IPS-15b (cell line): Measurements from ENCODE around the gene FHDC1.

ENCODE experiments used
- H3K27me3 ChIP-seq: one replicate; pipeline ENCODE4 v1.6.1; 2013; ENCODE audit warnings: low read length; ENCODE audit not compliant: control insufficient read depth, insufficient read depth
- H3K36me3 ChIP-seq: one replicate; pipeline ENCODE4 v1.6.1; 2013; ENCODE audit warnings: low read length; ENCODE audit not compliant: control insufficient read depth, insufficient read depth
- H3K4me1 ChIP-seq: one replicate; pipeline ENCODE4 v1.6.1; 2013; ENCODE audit warnings: mild to moderate bottlenecking, low read length; ENCODE audit not compliant: control insufficient read depth, insufficient read depth
- H3K4me3 ChIP-seq: one replicate; pipeline ENCODE4 v1.5.1; 2013; ENCODE audit warnings: low read depth, low read length
- H3K9ac ChIP-seq: one replicate; pipeline ENCODE4 v1.6.1; 2013; ENCODE audit warnings: low read depth, mild to moderate bottlenecking, low read length
- H3K9me3 ChIP-seq: one replicate; pipeline ENCODE4 v1.6.1; 2013; ENCODE audit warnings: mild to moderate bottlenecking, low read length; ENCODE audit not compliant: control insufficient read depth, insufficient read depth

Gene FHDC1

DNA sequence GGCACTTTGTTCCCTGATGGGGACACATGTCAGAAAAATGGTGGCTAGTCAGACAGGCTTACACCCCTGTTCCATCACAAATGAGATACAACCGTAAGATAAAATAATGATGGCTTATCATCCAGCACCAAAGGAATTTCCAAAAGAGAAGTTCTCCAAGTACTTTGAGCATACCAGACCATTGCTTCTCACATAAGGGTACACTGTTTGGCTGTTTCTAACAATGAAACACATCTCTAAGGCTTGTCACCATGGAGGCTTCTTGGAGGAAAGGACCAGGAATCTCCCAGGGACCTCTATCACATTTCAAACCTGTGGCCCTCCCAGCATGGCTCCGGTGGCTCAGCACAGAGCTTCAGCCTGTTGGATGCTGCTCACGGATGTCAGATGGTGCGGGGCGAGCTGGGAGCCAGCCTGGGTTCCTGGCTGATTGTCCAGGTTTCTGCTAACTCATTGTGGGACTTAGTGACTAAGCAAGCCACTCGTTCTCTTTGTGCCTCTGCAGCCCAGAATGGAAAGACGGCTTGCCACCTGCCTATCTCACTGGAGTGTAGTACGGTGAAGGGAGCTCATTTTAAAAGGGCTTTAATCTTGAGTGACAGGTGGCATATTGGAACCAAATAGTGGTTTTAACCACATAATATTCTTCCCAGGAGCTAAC, 54.5 kb downstream of the FHDC1 start:
- H3K9me3 ChIP-seq: no peaks in the 10 kb centered on the region
- H3K27me3 ChIP-seq: no peaks in the 10 kb centered on the region
- H3K4me3 ChIP-seq: no peak overlapping the region
- no peak overlapping the region for H3K9ac ChIP-seq
- no peaks in the 10 kb centered on the region for H3K36me3 ChIP-seq
- H3K4me1 ChIP-seq: peaks cover under 1% of the 10 kb centered on the region

DNA sequence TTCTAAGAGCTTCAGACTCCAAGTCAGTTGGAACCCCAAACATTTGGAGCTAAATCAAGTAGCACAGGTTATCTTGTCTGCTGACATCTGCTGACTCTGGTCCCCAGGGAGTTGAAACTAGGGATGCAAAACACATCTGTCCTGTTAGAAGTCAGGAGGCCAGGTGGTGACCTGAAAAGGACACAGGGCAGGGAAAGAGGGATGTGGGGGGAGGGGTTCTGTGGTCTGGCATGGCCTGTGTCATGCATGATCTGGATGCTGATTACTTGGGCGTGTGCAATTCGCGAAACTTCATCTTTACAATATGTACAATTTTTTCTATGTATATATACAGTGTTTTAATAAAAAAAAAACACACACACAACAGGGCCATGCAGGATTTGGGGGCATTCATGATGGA, 55.3 kb downstream of the FHDC1 start:
- Histone ChIP-seq H3K4me1 (peaks cover 2% of the 10 kb centered on the region), H3K36me3 (no peaks in the 10 kb centered on the region), H3K9me3 (no peaks in the 10 kb centered on the region), H3K9ac (no peak overlapping the region), H3K27me3 (no peaks in the 10 kb centered on the region), H3K4me3 (no peak overlapping the region)

GRCh38 chr4:152992027-152992426, 55.9 kb downstream of the FHDC1 start:
- H3K36me3 ChIP-seq: no peaks in the 10 kb centered on the region
- no peak overlapping the region for H3K9ac ChIP-seq
- H3K9me3 ChIP-seq: no peaks in the 10 kb centered on the region
- no peaks in the 10 kb centered on the region for H3K27me3 ChIP-seq
- H3K4me3 ChIP-seq: no peak overlapping the region
- peaks cover 5% of the 10 kb centered on the region for H3K4me1 ChIP-seq

DNA sequence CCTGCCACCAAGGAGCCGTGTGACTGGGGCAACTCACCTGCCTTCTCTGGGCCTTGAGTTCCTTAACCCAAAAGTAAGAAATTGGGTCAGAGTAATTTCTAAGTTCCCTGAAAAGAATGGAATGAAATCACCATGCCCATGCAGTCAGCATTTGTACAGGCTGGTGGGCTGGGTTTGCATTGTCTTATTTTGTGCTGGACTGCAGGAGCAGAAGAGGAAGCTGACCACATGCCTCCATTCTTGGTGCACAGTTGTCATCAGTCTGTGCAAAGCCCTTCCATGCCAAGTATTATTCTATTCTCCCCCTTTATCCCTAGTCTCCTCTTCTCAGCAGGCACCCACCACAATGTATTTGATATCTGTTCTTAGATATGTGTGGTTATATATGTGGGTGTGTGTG, 56.3 kb downstream of the FHDC1 start:
- peaks cover 5% of the 10 kb centered on the region for H3K4me1 ChIP-seq

DNA sequence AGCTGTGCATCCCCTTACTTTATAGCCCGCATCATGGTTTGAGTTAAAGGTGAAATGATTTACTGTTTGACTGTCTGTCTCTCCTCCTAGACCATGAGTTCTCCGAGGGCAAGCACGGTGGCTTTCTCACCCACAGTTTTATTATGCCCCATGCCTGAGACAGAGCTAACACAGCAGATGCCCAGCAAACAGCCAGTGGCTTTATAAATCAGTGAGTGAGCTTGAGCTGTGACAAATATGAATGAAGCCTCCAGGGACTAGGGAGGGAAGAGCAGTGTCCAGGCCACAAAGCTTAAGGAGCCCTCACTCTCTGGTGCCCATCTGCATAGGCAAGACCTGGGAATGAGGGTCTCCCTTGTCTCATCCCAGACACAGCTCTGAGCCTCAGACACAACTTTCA, 57.9 kb downstream of the FHDC1 start:
- H3K4me3 ChIP-seq: no peak overlapping the region
- no peaks in the 10 kb centered on the region for H3K36me3 ChIP-seq

More for the DNA sequence above, 56.3 kb downstream of the FHDC1 start:
- no peak overlapping the region for H3K4me3 ChIP-seq
- H3K9ac ChIP-seq: no peak overlapping the region
- H3K36me3 ChIP-seq: no peaks in the 10 kb centered on the region
- no peaks in the 10 kb centered on the region for H3K9me3 ChIP-seq
- H3K27me3 ChIP-seq: no peaks in the 10 kb centered on the region

DNA sequence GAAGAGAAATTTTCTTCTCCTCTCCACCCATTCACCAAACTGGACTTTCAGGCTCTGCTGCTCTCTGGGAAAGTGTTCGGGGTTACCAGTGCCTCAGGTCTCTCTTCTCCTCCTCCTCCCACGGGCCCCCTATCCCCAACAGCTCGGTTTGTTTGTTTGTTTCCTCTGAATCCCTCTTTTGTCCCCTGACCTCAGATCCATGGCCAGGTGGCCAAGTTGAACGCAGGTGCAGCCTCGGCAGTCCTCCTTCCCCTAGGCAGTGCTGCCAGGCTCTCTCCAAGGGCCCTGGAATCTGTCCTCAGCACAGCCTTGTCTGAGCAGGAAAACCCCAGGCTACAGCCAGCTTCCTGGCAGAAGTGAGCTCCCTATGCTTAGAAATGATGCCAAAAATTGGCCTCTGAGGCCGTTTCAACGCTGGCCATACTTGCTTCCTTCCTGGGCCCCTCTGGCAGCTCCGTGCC, 60.0 kb downstream of the FHDC1 start:
- no peaks in the 10 kb centered on the region for H3K27me3 ChIP-seq
- peaks cover 7% of the 10 kb centered on the region for H3K4me1 ChIP-seq
- no peaks in the 10 kb centered on the region for H3K36me3 ChIP-seq
- H3K9ac ChIP-seq: no peak overlapping the region
- H3K9me3 ChIP-seq: no peaks in the 10 kb centered on the region
- H3K4me3 ChIP-seq: no peak overlapping the region

More for the DNA sequence above, 57.9 kb downstream of the FHDC1 start:
- Histone ChIP-seq H3K9me3 (no peaks in the 10 kb centered on the region), H3K9ac (no peak overlapping the region), H3K27me3 (no peaks in the 10 kb centered on the region), H3K4me1 (peaks cover 5% of the 10 kb centered on the region)

GRCh38 chr4:152996672-152997071, 60.5 kb downstream of the FHDC1 start:
- H3K36me3 ChIP-seq: no peaks in the 10 kb centered on the region
- no peak overlapping the region for H3K9ac ChIP-seq
- no peak overlapping the region for H3K4me3 ChIP-seq
- H3K27me3 ChIP-seq: no peaks in the 10 kb centered on the region
- H3K4me1 ChIP-seq: peaks cover 9% of the 10 kb centered on the region
- H3K9me3 ChIP-seq: no peaks in the 10 kb centered on the region

GRCh38 chr4:152997288-152997687, 61.2 kb downstream of the FHDC1 start:
- H3K4me1 ChIP-seq: peaks cover 11% of the 10 kb centered on the region
- no peaks in the 10 kb centered on the region for H3K36me3 ChIP-seq
- no peaks in the 10 kb centered on the region for H3K27me3 ChIP-seq
- no peak overlapping the region for H3K4me3 ChIP-seq
- no peak overlapping the region for H3K9ac ChIP-seq
- no peaks in the 10 kb centered on the region for H3K9me3 ChIP-seq

DNA sequence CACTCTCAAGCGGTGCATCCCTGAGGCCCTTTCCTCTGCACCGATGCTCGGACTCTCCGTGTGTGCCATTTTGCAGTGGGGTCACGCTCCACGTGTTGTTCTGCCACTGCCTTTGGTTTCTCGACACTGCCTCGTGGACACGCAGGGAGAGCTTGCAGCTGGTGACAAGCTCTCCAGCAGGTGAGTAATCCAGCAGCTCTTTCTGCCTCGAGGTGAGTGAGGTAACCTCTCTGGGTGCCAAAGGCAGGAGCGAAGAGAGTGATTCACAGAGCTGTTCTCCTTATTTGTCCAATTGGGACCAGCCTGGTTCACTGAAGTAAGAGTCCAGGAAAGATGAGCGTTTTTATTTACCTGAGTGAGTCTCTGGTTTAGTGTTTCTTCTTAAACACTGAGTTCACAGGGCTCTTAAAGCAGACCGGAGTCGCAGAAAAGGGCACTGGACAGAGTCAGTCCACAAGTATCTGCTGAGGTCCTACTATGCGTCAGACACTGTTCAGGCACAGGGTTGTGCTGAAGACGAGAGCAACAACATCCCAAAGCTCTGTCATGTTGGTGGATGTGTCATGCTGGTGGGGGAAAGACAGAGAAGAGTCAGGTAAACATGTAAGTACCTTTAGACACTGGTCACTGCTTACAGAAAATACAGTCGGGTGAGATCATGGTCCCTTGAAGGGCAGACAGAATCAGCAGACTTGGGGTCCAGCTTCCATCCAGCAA, 61.8 kb downstream of the FHDC1 start:
- no peaks in the 10 kb centered on the region for H3K27me3 ChIP-seq
- no peak overlapping the region for H3K9ac ChIP-seq
- no peaks in the 10 kb centered on the region for H3K36me3 ChIP-seq
- H3K9me3 ChIP-seq: no peaks in the 10 kb centered on the region
- peaks cover 11% of the 10 kb centered on the region for H3K4me1 ChIP-seq
- H3K4me3 ChIP-seq: no peak overlapping the region

- Histone ChIP-seq H3K27me3 (no peaks in the 10 kb centered on the region), H3K4me1 (peaks cover 14% of the 10 kb centered on the region), H3K36me3 (no peaks in the 10 kb centered on the region), H3K9me3 (no peaks in the 10 kb centered on the region), H3K4me3 (no peak overlapping the region), H3K9ac (no peak overlapping the region)
Measured at GRCh38 chr4:152998861-152999260, 62.7 kb downstream of the FHDC1 start.

DNA sequence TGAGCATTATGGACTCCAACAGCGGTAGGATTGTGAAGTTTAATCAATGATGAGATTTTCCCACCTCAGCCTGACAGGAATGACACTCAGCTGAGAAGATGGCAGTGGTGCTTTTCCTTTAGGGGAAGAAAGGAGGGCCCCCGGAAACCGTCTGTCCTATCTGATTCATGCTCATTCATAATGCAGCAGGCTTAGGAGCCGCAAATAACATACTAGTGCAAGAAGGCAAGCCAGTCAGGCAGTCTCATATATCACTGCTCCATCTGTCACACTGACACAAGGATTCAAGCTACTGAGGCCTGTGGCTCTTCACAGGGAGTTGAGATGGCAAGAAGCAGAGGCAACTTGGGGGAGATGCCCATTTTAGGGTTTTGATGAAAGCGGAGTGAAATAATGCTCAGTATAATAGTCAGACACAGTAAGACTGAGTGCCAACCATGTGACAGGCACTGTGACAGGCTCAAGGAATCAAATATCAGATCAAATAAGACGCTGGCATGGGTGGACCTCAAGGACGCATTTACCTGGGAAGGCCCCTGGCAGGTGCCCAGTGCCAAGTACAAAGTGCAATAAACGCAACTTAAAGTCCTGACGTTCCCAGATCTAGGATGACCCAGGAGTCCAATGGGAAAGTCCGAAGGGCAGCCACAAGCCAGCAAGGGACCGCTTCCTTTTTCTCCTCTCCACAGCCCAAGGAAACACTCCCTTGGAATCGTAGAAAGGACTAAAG, 63.4 kb downstream of the FHDC1 start:
- Histone ChIP-seq H3K4me1 (peaks cover 21% of the 10 kb centered on the region), H3K36me3 (no peaks in the 10 kb centered on the region), H3K4me3 (no peak overlapping the region), H3K27me3 (no peaks in the 10 kb centered on the region), H3K9me3 (no peaks in the 10 kb centered on the region), H3K9ac (no peak overlapping the region)

- H3K36me3 ChIP-seq: no peaks in the 10 kb centered on the region
- no peak overlapping the region for H3K4me3 ChIP-seq
- no peaks in the 10 kb centered on the region for H3K9me3 ChIP-seq
- no peaks in the 10 kb centered on the region for H3K27me3 ChIP-seq
- peaks cover 21% of the 10 kb centered on the region for H3K4me1 ChIP-seq
- H3K9ac ChIP-seq: no peak overlapping the region
Measured at GRCh38 chr4:153000076-153000420, 63.9 kb downstream of the FHDC1 start.
